SKM-1 treated with dmso at 0.1 percent for 144 hours (cell line): ENCODE results near the gene SERPINE1.
"Not testable (repeated sequence)": the region's sequence is repeated elsewhere in the genome, so short reads cannot be mapped to it uniquely, and the experiment has no call there.

ENCODE experiments used
- DNase-seq: peaks from one replicate; lab custom pipeline; 2025; ENCODE audit not compliant: unreplicated experiment; lab: John Stamatoyannopoulos, UW

SERPINE1 gene

DNA sequence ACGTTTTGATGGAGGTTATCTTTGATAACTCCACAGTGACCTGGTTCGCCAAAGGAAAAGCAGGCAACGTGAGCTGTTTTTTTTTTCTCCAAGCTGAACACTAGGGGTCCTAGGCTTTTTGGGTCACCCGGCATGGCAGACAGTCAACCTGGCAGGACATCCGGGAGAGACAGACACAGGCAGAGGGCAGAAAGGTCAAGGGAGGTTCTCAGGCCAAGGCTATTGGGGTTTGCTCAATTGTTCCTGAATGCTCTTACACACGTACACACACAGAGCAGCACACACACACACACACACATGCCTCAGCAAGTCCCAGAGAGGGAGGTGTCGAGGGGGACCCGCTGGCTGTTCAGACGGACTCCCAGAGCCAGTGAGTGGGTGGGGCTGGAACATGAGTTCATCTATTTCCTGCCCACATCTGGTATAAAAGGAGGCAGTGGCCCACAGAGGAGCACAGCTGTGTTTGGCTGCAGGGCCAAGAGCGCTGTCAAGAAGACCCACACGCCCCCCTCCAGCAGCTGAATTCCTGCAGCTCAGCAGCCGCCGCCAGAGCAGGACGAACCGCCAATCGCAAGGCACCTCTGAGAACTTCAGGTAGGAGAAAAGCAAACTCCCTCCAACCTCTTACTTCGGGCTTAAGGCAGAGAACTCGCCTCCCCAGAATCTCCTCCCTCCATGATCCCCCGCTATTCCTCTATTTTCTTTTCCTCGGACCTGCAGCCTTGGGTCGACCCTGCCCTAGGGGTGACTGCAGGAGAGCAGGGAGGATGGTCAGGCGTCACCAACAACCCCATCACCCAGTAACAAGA lies at the start of gene SERPINE1:
Gene SERPINE1 (plus strand): TSS at position 454 of the 809 bp plus-strand sequence. CDS start 1,290 bp downstream, outside the sequence.
- DNase-seq = no peak

DNA sequence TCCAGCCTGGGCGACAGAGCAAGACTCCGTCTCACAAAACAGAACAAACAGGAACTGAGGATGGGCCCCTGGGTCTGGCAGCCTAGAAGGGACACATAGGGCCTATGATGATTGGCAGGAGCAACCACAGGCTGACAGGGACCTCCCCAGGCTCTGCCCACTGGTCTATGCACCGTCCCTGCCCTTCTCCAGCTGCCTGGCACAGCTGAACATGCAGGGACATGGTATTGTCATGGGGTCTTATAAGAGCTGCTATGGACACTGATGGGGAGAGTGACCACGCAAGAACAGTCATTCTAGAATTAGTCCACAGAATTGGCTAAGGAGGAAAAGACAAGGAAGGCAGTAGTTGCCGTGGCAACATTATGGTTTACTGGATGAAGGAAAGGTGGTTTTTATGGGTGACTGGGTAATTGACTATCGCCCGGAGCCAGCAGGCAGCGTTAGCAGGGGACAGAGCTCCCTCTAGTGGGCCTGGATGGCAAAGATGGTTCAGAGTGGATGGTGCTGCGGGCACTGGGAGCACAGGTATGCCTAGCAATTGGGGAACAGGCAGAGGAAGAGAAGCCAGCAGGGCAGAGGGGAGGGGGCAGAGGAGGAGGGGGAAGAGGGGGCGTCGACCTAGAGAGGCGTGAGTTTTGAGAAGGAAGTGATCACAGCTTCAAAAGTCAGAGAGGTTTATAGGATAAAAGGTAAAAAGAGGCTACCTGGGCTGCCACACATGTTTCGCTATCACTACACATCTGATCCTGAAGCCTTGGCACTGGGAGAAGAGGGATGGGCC lies 49.4 kb upstream of the SERPINE1 start:
- peak; percentile 84 for DNase-seq

DNA sequence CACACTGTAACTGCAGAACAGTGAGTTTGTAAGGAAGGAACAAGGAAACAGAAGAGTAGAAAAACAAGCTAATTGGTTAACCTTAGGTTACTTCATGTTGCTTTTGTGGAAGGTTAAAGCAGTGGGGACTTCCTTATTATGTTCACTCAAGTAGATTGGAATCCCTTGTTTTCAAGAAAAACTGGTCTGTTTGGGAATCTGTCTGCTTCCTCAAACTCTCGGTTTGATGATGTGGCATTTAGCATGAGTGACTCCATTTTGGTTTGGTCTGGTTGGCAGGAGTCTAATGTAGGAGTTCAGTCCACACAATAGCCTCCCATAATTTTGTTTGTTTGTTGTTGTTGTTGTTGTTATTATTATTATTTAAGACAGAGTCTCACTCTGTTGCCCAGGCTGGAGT lies 45.5 kb upstream of the SERPINE1 start:
- no peak for DNase-seq

DNA sequence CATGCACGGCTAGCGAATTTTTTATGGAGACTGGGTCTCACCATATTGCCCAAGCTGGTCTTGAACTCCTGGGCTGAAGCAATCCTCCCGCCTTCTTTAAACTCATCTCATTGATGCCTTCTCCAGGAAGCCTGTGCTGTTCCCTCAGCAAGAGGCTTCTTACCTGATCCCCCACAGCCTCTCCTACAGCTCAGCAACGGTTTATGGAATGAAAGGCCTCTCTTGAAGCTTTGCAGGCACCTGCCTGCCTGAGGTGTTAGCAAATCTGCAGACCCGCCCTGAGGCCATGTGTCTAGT lies 42.1 kb upstream of the SERPINE1 start:
- DNase-seq = no peak

DNA sequence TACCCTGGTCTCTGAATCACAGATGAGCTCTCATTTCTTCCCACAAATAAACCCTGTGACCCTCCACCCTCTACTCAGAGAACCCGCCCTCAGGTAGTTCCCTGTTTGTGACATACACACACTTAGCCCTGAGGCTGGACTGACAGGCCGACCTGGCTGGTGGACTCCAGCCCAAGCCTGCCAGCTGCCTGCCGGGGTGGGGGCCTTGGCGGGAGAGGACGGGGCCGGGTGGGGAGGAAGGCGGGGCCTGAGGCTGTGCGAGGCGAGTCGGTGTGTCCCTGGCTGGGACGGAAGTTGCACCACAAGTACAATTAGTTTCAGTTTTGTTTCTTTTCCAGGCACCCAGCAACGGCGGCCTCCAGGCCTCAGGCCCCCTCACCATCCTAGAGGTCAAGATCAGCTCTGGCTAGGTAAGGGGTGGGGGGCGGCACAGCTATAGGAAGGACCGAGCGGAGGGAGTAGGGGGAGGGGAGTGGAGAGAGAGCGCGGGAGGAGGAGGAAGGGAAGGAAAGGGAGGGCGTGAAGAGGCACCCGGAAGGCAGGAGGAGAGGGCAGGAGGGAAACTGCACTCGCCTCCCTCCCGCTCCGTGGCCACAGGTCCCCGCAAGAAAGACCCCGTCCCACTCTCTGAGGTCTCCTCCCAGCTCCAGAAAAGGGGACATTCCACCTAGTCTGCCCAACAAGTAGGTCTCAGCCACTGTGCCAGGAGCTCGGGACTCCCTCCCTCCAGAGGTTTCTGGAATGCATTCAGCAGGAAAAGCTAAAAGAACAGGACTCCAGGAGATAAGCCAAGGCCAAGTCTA lies 41.5 kb upstream of the SERPINE1 start, which contains the start of gene TRIM56:
Gene TRIM56 (plus strand): TSS at position 320 of the 803 bp plus-strand sequence. CDS start 1,832 bp downstream, outside the sequence.
- DNase-seq = peak; percentile 75

DNA sequence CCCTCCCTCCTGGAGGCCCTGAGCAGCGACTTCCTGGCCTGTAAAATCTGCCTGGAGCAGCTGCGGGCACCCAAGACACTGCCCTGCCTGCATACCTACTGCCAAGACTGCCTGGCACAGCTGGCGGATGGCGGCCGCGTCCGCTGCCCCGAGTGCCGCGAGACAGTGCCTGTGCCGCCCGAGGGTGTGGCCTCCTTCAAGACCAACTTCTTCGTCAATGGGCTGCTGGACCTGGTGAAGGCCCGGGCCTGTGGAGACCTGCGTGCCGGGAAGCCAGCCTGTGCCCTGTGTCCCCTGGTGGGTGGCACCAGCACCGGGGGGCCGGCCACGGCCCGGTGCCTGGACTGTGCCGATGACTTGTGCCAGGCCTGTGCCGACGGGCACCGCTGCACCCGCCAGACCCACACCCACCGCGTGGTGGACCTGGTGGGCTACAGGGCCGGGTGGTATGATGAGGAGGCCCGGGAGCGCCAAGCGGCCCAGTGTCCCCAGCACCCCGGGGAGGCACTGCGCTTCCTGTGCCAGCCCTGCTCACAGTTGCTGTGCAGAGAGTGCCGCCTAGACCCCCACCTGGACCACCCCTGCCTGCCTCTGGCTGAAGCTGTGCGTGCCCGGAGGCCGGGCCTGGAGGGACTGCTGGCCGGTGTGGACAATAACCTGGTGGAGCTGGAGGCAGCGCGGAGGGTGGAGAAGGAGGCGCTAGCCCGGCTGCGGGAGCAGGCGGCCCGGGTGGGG lies 39.4 kb upstream of the SERPINE1 start:
- no peak for DNase-seq

DNA sequence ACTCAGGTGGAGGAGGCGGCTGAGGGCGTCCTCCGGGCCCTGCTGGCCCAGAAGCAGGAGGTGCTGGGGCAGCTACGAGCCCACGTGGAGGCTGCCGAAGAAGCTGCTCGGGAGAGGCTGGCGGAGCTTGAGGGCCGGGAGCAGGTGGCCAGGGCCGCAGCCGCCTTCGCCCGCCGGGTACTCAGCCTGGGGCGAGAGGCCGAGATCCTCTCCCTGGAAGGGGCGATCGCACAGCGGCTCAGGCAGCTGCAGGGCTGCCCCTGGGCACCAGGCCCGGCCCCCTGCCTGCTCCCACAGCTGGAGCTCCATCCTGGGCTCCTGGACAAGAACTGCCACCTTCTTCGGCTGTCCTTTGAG lies 38.9 kb upstream of the SERPINE1 start:
- DNase-seq = no peak

DNA sequence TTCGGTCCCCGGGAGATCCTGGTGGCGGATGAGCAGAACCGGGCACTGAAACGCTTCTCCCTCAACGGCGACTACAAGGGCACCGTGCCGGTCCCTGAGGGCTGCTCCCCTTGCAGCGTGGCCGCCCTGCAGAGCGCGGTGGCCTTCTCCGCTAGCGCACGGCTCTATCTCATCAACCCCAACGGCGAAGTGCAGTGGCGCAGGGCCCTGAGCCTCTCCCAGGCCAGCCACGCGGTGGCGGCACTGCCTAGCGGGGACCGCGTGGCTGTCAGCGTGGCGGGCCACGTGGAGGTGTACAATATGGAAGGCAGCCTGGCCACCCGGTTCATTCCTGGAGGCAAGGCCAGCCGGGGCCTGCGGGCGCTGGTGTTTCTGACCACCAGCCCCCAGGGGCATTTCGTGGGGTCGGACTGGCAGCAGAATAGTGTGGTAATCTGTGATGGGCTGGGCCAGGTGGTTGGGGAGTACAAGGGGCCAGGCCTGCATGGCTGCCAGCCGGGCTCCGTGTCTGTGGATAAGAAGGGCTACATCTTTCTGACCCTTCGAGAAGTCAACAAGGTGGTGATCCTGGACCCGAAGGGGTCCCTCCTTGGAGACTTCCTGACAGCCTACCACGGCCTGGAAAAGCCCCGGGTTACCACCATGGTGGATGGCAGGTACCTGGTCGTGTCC lies 37.9 kb upstream of the SERPINE1 start:
- DNase-seq = no peak

DNA sequence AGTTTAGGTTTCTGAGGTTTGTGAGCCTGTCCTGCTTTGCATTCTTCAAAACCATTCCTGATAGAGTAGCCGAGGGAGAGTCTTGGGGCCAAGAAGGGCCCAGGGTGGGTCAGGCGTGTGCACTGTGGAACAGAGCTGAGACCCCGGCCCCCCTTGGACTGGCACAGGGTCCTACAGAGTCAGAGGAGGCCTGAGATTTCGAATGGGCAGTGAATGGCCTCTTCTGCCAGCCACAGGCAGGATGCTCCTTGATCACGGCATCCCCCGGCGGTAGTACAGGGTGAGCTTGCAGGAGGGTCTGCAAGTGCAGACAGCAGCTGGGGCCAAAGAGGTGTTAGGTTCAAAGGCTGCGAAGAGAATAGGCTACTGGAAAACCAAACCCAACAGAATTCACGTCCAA lies 37.0 kb upstream of the SERPINE1 start:
- DNase-seq = no peak

DNA sequence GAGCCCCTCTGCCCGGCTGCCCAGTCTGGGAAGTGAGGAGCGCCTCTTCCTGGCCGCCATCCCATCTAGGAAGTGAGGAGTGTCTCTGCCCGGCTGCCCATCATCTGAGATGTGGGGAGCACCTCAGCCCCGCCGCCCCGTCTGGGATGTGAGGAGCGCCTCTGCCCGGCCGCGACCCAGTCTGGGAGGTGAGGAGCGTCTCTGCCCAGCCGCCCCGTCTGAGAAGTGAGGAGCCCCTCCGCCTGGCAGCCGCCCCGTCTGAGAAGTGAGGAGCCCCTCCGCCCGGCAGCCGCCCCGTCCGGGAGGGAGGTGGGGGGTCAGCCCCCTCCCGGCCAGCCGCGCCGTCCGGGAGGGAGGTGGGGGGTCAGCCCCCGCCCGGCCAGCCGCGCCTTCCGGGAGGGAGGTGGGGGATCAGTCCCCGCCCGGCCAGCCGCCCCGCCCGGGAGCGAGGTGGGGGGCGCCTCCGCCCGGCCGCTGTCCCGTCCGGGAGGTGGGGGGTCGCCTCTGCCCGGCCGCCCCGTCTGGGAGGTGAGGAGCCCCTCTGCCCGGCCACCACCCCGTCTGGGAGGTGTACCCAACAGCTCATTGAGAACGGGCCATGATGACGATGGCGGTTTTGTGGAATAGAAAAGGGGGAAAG lies 34.5 kb upstream of the SERPINE1 start:
- not testable (repeated sequence) for DNase-seq

DNA sequence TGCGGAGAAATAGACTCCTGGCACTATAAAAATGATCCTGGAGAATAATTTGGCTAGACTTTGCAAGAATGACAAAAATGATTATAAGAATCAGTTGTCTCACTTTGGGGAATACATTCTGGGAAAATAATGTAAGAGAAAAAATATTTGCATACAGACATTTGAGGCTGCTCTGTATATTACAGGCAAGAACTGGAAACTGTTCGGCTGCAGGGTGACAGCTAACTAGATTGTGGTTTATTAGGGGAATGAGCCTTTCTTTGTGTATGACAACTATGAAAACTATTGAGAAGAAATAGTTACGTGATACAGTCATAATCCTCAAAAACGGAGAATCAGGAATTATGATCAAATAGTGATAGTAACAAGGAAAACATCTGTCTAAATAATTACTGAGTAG lies 33.0 kb upstream of the SERPINE1 start:
- no peak for DNase-seq

DNA sequence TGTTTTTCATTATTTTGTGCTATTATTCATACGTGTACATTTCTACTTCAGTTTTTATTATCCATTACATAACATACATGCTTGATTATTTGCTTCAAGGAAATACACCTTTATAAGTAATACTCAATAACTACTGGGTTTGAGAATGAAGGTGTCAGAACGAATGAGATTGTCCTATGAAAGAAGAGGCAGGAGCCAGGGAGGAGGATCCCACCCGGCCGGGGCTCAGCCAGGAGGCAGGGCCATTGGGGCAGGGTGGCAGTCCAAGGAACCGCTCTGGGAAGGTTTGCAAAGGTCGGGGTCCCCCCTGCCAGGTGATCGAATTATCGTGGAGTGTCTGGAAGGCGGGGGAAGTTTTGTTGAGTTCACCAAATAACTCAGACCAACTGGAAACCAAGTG lies 32.5 kb upstream of the SERPINE1 start:
- DNase-seq = no peak

DNA sequence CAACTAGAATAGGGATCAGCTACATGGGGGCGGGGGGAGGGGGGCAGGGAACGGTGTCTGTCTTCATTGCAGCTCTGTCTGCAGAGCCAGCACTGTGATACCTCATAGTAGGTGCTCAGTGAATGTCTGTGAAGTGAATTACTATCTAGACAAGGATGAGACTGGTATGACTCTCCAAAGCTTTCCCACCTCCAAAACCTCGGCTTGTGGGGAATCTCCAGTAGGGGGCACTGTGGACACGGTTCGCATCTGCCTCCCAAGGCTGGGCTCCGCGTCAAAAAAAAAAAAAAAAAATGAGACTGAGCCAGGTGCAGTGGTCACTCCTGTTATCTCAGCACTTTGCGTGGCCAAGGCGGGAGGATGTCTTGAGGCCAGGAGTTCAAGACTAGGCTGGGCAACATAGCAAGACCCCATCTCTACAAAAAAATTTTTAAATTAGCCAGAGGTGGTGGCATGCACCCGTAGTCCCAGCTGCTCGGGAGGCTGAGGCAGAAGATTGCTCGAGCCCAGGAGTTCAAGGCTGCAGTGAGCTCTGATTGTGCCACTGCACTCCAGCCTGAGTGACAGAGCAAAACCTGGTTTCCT lies 32.0 kb upstream of the SERPINE1 start:
- peak; percentile 27 for DNase-seq

DNA sequence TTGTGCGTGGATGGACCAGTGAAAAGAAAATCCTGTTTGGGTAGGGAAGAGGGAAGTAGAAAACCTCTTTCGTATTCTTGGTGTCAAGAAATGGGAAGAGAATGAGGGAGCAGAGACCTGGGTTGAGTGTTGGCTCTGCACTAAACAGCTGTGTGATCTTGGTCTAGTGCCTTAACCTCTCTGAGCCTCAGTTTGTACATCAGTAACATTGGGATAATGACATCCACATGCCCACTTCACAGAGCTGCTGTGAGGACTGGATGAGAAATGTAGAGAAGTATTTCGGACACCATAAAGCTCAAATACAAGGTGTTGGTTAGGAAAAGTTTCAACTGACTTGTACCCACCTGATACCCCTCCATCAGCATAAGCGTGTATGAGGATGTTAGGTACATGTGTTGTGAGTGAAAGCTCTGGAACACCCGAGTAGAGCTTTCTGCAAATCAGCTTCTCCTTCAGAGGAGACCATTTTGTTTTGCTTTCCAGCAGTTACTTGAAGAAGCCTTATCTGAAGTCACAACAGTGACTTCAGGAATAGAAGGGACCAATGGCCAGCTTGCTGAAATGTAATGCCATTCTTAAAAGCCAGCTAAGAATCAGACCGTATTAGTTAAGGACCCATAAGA lies 30.5 kb upstream of the SERPINE1 start:
- DNase-seq = no peak

DNA sequence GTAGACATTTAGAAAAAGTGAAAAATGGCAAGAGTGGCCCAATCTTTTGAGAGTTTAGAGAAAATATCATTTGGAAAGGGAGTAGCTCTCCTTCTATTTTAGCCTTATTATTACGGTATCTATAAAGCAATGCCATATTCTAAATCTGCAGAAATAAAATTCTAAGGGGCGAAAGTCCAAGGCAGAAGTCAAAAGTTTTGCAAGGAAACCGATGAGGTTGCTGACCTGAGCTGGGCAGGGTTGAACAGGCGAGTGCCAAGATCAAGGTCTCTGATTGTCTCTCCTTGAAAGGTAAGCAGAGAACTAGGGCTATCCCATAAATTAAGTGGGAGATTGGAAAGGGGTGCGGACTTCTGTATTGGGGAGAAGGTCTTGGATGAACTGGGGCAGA lies 30.0 kb upstream of the SERPINE1 start:
- DNase-seq = no peak

DNA sequence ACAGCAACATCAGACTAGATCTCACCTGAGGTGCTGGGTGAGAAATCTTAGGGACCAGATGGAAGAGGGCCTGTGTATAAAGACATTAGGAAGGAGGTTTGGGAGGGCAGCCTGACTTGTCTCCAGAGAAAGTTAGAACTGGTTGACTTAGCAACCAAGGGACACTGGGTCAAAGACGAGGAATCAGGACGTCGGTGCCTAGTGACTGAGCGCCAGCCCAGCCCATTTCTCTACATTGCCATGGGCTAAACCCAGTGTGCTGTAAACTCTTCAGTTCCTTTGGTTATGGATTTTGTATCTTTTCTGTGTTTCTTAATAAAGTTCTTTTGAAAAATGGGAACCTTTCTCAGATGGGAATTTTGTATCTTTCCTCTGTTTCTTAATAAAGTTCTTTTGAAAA lies 29.3 kb upstream of the SERPINE1 start:
- no peak for DNase-seq

DNA sequence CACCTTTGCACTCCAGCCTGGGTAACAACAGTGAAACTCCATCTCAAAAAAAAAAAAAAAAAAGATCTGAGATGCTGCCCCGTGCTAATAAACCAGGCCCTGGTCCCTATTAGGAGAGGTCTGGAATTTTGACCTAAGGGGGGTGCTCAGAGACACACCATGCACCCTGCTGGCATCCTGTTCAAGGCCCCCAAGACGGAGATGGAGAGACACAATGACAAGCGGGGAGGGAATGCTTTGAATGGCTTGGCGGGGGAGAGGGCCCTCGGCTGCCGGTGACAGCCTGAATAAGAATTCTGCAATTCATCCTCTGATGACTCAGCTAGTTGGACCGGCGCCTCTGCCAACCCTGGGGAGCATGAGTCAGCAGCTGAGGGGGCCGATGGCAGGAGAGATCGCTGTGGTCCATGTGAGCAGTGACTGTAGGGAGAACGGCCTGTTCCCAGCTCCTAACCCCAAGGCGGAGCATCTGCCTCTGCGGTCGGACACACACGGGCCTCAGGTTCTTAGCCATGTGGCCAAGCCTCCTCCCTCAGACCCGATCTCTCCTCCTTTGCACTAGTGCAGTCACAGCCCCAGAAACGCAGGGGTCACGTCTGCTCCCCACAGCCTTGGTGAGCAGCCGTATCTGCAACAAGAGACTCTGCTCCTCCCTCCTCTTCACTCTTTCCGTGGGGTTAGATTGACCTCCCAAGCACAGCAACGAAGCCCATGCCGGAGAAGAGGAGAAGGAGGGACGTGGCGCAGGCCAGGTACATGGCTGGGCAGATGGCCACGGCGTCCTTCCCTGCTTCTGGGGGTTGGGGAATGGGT lies 26.7 kb upstream of the SERPINE1 start:
- DNase-seq = peak; percentile 85
